Lower leg skin (tissue), 3 donors: ENCODE measurements around the gene TTR.

Source experiments
- CTCF ChIP-seq, 3 donors: fragments of 450-650 bp; IDR thresholded peaks; one replicate each; pipeline ENCODE4 v1.5.1; 2016; ENCODE audit warnings: antibody characterized with exemption in 3 of 3, mild to moderate bottlenecking in 3 of 3, moderate library complexity in 2 of 3
- POLR2A ChIP-seq, 2 donors: fragments of 450-650 bp; IDR thresholded peaks; one replicate each; pipeline ENCODE4 v1.6.1; 2016 to 2017; ENCODE audit warnings: antibody characterized with exemption in 2 of 2, mild to moderate bottlenecking in 1 of 2, moderate library complexity in 1 of 2

GRCh38 chr18:31607384-31607783 is 15.7 kb downstream of the TTR start:
- no peak for TF ChIP-seq POLR2A (IDR thresholded peaks at IDR 0.05)
- no peak for TF ChIP-seq CTCF (IDR thresholded peaks at IDR 0.05)
